ENCODE measurements around the gene F5.

Gene F5

GRCh38 chr1:169475806-169476387, 110.4 kb downstream of the F5 start:
- DNase-seq = no peak

GRCh38 chr1:169474302-169474995, 111.8 kb downstream of the F5 start:
- DNase-seq = no peak

DNA sequence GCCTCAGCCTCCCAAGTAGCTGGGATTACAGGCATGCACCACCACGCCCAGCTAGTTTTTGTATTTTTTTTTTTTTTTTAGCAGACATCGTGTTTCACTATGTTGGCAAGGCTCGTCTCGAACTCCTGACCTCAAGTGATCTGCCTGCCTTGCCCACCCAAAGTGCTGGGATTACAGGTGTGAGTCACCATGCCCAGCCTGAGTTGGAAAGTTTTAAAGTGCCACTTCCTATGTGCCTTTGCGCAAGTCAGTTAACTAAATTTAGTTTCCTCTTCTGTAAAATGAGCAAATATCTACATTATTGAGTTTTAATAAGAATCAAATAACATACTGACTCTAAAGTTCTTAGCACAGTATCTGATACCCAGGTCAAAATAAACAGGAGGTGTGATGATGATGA, 112.9 kb downstream of the F5 start:
- no peak for DNase-seq

DNA sequence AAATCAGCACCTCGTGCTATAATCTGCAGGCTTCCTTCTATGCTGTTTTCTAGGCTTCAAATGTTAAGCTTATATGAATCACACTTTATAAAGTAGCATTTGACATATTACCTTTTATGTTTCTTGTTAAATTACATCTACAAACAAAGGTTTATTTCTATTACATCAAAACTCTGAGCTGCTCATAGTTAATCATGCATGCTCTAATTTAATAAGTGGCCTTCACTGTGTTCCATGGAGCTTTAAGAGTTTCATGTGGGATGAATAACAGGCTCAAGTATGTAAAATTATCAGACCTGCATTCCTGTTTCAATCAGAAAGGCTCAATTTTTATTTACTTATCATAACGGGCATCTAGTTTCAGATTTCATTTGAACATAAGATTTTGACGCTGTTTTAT, 113.5 kb downstream of the F5 start:
- DNase-seq = no peak

DNA sequence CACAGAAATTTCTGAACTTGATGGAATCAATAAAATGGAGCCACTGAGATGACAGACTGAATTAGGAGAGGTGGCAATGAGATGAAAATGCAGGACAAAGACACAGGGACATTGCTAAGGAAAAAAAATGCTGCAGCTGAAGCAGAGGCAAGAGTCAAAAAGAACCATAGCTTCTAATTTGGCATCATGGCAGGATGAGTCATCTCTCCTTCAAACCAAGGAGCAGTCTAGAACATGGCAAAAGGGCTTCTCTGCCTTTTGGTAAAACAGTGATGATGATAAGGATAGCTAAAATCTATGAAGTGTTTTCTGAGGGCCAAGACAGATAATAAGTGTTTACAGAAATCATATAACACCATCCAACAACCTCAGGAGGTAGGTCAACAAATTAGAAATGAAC, 117.3 kb downstream of the F5 start:
- no peak for DNase-seq

- no peak for DNase-seq
Measured at GRCh38 chr1:169466259-169467230, 119.7 kb downstream of the F5 start.

DNA sequence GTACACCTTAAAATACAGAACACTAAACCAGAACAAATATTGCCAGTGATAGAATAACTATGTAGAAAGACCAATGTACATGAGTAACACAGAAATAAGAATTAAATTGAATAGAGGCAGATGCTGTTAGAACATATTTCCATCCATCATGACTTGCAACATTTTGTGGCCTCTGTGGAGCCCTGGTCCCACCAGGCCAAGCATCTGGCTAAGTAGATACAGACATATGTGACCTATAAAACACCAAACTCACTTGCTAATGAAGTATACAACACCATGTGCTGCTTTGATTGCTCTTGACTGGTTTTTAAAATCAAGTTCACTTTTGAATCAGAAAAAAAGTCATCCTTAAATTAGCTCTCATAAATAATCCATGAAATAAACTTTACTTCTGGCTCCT, 121.0 kb downstream of the F5 start:
- no peak for DNase-seq

Data from NCI-H1436 treated with DMSO at 0.1 percent for 48 hours (cell line).